Ovary (tissue), 3 donors: ENCODE measurements around the gene SELP.

Source experiments
- POLR2A ChIP-seq: fragments of 450-650 bp; IDR thresholded peaks from one replicate; pipeline ENCODE4 v1.6.1; 2017; ENCODE audit warnings: antibody characterized with exemption, mild to moderate bottlenecking, moderate library complexity
- TF ChIP-seq, protein P1 (sequence below), 3 donors: fragments of 450-650 bp in 2 of 3; fragments of 200-600 bp in 1 of 3; IDR thresholded peaks; one replicate each; pipeline versions ENCODE4 v1.5.1 to v1.8.0; 2016 to 2022; ENCODE audit warnings: antibody characterized with exemption in 3 of 3, mild to moderate bottlenecking in 1 of 3
- donor health status: DM: no; HTN: no; CAD: no.

DNA sequence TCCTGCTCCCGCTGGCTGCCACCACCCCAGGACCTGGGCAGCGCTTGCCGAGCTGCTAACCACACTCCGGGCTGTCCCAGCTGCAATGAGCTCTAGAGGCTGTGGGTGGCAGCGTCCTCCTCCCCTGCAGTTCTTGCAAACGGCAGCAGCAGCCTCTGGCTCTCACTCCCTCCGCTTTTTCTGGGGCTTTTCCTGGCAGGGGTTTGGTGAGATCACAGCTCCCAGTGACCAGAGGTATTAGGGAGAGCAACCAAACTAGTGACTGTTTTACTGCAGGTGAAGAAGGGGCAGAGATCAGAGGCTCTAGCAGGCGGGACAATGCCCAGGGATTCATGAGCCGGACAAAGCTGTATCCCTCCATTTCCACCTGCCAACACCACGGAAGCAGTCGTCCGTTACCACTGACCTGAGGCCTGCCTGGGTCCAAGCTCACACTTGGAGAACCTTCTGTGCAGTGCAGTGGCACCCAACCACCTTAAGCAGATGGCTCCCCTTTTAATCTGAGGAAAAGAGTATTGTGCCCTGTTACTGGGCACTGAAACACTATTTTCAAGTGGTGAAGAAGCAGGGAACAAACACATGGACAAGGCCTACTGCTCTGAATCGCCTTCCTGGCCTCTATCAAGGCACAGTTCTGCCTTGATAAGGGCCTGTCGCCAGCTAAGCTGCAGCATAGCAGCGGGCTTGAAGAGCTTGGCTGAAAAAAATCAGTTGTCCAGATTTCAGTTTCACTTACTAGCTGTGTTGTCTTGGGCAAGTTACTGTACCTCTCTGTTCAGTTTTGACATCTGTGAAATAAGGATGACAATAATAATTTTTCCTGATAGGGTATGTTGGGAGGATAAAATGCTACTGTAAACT, 43.3 kb downstream of the SELP start, which contains the start of gene F5:
- TF ChIP-seq POLR2A: no peak
- TF ChIP-seq, protein P1, sequence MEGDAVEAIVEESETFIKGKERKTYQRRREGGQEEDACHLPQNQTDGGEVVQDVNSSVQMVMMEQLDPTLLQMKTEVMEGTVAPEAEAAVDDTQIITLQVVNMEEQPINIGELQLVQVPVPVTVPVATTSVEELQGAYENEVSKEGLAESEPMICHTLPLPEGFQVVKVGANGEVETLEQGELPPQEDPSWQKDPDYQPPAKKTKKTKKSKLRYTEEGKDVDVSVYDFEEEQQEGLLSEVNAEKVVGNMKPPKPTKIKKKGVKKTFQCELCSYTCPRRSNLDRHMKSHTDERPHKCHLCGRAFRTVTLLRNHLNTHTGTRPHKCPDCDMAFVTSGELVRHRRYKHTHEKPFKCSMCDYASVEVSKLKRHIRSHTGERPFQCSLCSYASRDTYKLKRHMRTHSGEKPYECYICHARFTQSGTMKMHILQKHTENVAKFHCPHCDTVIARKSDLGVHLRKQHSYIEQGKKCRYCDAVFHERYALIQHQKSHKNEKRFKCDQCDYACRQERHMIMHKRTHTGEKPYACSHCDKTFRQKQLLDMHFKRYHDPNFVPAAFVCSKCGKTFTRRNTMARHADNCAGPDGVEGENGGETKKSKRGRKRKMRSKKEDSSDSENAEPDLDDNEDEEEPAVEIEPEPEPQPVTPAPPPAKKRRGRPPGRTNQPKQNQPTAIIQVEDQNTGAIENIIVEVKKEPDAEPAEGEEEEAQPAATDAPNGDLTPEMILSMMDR (IDR thresholded peaks at IDR 0.05): no peak
